ENCODE results near the gene ATP8B2.
"Not testable (repeated sequence)": the region's sequence is repeated elsewhere in the genome, so short reads cannot be mapped to it uniquely, and the experiment has no call there.

Gene ATP8B2

DNA sequence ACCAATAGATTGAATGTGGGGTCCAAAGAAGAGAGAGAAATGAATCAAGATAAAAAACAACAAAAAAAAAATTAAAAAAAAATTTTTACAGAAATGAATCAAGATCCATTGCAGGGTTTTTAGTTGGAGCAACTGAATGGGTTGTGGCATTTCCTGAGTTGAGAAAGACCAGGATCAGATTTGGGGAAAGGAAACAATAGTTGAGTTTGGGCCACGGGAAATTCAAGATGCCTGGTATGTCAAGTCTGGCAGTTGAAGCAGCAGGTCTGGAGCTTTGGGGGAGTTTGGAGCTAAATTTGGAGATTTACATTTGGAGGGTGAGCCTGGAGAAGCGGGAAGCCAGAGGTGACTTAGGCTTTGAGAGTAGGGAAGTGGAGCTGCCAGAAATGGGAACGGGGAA is 22.6 kb downstream of the ATP8B2 start:
- DNase-seq (ENCODE audit: low read depth) = no peak

DNA sequence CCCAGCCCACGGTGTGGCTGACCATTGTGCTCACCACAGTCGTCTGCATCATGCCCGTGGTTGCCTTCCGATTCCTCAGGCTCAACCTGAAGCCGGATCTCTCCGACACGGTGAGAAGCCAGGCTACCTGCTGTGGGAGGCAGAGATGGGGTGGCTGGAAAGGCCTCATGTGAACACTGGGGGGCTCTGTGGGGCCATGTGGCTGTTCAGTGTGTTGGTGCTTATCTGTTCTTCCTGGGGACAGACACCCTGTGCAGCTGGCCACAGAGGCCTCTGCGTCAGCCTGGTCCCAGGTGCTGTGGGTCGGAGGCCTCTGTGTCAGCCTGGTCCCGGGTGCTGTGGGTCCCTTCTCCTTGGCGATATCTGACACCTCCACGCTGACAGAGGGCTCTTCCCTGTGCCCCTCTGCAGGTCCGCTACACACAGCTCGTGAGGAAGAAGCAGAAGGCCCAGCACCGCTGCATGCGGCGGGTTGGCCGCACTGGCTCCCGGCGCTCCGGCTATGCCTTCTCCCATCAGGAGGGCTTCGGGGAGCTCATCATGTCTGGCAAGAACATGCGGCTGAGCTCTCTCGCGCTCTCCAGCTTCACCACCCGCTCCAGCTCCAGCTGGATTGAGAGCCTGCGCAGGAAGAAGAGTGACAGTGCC is 23.2 kb downstream of the ATP8B2 start:
- no peak for DNase-seq (ENCODE audit: low read depth)

DNA sequence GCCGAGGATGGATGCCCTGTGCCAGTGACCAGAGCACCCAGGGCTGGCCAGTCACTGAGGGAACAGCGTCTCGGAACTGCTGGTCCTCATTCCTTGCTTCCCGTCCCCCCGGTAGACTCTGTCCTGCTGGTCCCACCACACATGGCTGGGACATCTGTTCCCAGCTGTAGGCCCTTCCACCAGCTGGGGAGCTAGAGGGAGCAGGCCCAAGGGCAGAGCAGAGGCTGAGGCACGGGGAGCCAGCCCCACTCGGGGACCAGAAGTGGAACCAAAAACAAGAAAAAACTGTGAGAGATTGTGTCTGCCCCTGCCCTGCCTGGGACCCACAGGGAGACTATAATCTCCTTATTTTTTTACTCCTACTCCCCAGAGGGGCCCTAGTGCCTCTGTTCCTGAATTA is 23.8 kb downstream of the ATP8B2 start:
- no peak for DNase-seq (ENCODE audit: low read depth)

DNA sequence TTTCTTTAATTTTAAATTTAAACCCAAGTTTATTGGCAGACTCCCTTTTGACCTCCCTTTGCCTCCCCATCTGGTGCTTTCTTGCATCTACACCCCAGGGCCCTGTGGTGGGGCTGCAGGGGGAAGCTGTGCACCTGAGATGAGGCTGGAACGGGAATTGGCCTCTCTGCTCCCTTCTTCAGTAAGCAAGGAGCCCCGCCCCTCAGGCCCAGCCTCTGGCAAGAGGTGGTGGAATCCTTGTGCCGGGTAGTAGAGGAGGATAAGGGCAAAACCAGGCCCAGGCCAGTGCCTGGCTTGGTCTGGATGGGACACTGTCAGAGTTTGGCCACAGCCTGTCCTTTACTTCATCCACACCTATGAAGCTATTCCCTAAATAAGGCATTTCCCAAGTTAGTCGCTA is 25.1 kb downstream of the ATP8B2 start:
- no peak for DNase-seq (ENCODE audit: low read depth)

DNA sequence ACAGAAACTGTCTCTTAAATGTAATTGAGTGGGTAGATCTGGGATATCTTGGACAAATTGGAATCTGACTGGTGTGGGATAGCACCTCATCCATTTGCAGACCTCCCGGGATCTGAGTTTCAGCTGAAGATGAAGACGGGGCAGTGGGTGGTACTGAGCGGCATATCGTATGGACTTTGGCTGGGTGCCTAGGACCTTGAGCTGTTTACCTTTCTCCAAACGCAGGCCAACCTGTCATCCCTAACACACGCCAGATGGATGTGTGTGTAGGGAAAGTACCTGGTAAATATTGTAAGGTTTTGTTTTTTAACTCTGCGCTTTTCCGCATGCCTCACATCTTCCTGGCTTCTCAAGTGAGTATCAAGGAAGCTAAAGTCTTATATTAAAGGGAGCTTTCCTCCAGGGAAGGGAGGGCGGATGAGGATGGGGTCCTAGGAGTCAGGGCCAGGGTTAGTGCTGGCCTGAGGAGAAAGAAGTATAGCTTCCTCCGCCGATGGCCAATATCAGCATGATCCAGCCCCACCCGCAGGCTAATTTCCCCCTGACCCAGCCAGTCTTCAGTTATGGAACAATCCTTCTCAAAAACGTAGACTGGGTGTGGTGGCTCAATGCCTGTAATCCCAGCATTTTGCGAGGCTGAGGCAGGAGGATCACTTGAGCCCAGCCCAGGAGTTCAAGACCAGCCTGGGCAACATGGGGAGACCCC is 26.2 kb downstream of the ATP8B2 start:
- DNase-seq (ENCODE audit: low read depth) = no peak

DNA sequence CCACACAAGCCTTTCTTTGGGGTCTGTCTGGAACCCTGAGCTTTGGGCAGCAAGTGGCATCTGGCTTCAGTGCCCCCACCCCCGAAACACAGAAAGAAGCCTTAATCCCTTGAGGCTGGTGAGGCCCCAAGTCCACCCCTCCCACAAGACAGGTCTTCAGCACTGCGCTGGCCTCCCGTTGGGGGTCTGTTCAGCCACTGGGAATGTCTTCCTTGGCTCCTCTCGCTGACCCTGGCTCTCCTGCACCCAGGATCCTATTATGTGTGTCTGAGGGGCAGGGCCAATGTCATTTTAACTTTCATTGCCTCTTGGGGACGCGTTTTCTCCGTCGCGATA is 26.9 kb downstream of the ATP8B2 start:
- DNase-seq (ENCODE audit: low read depth) = no peak

DNA sequence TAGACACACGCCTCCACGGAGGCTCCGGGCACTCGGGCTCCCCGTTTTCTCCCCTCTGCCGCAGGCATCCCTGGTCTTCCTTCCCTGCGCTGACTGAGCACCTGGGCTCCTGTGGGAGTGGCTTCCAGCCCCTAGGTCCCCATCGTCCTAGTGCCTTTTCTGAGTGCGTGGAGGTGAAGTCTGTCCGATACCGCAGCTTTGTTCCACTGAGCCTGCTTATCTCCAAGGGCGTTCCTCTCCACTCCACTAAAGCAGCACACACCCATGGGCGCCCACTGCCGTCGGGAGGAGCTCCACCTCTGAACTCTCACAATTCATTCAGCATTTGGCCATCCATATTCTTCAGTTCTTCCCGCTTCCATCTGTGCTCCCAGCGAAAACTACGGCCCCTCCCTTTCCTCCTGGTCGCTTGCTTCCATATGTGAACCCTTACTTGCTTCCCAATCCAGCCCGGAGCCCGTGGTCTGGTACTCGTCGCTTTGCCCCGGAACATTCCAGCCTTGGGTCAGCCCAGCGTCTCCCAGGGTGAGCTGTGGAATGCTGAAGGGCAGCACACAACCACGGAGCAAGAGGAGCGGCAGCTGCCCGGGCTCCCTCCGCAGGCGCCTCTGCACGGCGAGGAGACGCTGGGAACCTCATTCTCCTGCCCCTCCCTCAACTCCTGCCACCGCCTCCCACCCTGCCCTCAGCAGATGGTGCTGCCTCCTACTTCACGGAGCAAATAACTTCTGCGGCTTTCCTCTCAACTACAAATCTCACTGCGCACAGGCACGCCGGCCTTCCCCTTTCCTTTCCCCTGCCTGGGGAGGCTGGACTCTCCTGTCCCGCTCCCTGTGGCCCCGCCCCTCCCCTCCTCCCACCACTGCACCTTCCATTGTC is 27.5 kb downstream of the ATP8B2 start:
- DNase-seq (ENCODE audit: low read depth) = no peak

DNA sequence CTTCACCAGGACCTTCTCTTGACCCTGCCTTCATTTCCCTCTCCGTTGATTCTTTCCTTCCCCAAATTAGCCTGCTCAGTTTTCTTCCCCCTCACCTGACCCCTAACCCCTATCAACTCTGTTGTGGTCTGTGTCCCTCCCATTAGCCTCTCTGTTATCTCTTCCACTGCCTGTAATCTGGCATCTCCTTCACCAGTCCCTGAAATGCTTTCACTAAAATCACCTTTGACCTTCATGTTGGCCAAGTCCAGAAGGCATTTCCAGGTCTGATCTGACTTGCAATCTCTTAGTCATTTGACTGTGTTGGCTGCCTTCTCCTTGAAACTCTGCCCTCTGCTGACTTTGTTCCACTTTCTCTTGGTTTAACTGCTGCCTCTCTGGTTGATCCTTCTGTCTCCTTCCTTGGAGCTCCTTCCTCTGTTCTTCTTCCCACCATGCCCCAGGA is 28.2 kb downstream of the ATP8B2 start:
- DNase-seq (ENCODE audit: low read depth) = no peak

DNA sequence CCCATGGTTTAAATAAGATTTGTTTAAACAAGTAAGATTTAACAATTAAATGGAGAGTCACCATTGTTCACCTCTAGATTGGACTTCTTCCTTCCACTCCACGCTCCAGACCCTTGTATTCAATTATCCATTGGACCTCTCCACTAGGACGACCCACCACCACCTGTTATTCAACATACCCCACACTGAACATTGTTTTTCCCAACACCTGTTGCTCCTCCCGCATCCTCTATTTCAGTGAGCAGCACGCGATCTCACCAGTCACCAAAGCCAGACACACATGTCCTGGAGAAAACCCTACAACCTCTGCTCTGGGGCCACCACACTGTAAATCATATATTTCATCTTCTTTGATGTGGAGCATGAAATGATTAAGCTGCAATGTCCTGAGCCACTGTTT is 28.6 kb downstream of the ATP8B2 start:
- no peak for DNase-seq (ENCODE audit: low read depth)

DNA sequence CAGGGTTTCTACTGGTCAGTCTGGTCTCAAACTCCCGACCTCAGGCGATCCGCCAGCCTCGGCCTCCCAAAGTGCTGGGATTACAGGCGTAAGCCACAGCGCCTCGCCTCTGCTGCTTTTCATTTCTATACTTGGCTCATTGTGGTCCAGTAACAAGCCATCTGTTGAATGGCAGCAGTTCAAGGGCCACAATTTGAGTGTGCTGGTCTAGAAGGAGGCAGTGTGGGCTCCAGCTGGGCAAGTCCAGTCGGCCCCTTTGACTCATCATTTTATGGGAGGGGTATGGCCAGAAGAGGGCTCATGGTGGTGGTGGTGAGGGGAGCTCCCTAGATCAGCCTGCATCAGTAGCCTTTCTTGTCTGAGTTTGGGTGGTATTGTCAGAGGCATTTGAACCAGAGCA is 33.2 kb downstream of the ATP8B2 start:
- DNase-seq (ENCODE audit: low read depth) = no peak

DNA sequence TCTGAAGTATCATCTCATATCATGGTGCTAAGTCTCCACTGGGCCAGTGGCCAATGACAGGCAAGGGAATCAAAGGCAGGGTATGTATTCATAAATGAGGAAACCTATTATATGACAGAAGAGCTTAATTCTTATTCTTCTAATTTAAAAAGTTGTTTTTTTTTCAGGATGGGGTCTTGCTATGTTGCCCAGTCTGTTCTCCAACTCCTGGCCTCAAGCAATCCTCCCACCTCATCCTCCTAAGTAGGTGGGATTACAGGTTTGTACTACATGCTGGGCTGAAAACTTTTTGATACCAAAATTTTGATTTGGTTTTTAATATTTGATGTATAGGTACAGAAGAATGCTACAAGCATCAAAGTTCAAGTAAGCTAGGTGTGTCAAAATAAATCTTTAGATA is 35.0 kb downstream of the ATP8B2 start:
- DNase-seq (ENCODE audit: low read depth) = no peak

DNA sequence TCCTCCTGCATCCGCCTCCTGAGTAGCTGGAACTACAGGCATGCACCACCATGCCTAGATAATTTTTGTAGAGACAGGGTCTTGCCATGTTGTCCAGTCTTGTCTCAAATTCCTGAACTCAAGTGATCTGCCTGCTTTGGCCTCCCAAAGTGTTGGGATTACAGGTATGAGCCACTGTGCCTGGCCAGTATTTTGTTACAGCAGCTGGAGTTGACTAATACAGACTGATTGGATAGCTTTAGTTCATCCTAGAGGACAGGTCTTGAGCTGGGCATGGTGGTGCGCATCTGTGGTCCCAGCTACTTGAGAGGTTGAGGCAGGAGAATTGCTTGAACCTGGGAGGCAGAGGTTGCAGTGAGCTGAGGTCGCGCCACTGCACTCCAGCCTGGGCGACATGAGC is 35.6 kb downstream of the ATP8B2 start:
- not testable (repeated sequence) for DNase-seq (ENCODE audit: low read depth)

DNA sequence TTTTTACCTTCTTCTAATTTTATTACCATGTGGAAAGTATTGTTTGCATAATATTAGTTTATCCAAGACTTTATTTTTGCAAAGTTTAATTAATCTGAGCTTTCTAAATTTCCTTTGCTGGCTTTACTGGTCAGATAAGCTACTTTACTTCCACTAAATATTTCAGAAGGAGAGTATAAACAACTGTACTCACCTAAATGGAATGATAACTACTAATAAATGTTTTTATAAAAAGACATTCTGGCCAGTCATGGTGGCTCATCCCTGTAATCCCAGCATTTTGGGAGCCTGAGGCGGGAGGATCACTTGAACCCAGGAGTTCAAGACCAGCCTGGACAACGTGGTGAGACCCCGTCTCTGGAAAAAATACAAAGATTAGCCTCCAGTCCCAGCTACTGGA is 36.0 kb downstream of the ATP8B2 start:
- DNase-seq (ENCODE audit: low read depth) = no peak

DNA sequence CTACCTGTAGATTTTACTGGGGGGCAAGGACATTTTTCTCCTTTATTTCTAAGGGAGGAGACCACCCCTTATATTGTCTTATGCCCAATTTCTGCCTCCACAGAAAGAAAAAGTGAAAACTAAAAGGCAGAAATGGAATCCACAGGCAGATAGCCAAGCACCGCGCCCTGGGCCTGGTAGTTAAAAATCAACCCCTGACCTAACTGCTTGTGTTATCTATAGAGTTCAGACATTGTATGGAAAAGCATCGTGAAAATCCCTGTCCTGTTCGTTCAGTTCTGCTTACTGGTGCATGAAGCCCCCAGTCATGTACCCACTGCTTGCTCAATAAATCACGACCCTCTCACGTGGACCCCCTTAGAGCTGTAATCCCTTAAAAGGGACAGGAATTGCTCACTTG is 46.1 kb downstream of the ATP8B2 start:
- no peak for DNase-seq (ENCODE audit: low read depth)

DNA sequence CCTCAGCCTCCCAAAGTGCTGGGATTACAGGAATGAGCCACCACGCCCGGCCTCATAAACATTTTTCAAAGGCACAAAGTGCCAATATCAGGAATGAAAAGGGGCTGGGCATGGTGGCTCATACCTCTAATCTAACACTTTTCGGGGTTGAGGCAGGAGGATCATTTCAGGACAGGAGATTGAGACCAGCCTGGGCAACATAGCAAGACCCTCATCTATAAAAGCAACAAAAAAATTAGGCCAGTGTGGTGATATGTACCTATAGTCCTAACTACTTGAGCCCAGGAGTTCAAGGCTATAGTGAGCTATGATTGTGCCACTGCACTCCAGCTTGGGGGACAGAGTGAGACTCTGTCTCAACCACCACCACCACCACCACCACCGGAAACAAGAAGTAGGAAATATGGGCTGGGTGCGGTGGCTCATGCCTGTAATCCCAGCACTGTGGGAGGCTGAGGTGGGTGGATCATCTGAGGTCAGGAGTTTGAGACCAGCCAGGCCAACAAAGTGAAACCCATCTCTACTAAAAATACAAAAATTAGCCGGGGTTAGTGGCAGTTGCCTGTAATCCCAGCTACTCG is 48.5 kb downstream of the ATP8B2 start:
- DNase-seq (ENCODE audit: low read depth) = not testable (repeated sequence)

DNA sequence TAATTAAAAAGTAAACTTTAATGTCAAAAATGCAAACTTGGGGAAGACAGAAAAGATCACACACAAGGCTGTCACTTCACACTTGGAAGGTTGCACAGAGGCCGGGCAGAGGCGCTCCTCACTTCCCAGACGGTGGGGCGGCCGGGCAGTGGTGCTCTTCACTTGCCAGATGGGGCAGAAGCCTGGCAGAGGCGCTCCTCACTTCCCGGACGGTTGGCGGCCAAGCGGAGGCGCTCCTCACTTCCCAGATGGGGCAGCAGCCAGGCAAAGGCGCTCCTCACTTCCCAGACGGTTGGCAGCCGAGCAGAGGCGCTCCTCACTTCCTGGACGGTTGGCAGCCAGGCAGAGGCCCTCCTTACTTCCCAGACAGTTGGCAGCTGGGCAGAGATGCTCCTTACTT is 54.0 kb downstream of the ATP8B2 start:
- DNase-seq (ENCODE audit: low read depth) = no peak

DNA sequence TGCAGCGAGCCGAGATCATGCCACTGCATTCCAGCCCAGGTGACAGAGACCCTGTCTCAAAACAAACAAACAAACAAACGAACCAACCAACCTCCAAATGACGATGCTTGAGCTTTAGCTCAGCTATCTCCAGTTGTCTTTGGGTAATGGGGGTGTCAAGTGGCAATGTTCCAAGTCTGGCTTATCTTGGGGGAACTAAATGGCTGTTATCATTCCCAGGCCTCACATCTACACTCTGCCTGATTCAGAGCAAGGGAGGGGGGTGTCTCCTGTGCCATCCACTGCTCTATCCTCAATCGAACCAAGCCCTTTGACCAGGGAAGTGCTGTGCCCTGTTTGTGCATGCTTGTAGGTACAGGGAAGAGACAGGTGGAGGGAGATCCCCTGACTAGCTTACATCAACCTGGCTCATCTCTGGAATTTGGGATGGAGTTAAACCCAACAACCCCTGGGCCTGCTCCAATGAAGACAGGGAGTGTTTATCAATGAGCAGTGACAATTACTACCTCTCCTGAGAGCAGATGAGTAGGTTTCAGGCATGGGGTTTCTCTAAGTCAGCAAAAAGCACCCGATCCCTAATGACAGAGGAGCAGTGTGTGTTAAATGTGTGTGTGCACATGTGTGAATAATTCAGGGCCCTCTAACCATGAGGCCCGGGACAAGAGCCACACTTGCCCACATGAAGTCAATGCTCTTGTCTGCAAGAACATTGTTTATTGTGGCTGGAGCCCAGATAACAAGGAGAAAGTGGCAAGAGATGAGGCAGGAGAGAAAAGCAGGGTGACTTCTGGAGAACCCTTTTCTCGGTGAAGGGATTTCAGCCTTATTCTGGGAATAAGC is 59.5 kb downstream of the ATP8B2 start:
- DNase-seq (ENCODE audit: low read depth) = no peak

DNA sequence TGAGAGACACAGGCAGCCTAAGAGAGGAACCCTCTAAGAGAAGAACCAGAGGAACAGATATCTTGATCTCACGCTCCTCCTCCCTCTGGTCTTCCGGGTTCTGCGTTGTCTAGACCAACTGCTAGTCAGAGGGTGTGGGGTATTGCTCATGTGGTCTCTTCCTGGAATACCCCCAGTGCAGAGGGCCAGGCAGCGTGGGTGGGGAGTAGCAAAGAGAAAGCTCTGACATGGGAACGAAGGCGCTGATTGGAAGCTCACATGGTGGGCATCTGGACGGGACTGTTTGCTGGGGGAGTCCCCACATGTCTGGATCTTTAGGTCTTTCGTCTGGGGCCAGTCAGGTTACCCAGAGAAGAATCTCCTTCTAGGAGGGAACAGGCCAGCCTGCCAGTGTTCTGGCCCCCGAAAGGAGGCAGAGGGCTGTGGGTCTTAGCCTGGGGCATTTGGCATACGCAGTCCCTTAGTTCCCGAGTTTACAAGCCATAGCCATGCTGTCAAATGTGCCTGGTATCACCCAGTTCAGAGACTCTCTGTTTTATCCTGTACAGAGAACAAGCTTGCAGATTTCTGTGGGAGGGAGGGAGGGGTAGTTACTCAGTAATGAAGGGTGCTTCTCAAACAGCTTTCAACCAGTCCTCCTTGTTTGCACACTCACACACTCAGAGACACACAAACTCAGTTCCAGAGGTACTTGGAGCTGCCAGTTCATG is 61.5 kb downstream of the ATP8B2 start:
- peak; percentile 75 for DNase-seq (ENCODE audit: low read depth)

DNA sequence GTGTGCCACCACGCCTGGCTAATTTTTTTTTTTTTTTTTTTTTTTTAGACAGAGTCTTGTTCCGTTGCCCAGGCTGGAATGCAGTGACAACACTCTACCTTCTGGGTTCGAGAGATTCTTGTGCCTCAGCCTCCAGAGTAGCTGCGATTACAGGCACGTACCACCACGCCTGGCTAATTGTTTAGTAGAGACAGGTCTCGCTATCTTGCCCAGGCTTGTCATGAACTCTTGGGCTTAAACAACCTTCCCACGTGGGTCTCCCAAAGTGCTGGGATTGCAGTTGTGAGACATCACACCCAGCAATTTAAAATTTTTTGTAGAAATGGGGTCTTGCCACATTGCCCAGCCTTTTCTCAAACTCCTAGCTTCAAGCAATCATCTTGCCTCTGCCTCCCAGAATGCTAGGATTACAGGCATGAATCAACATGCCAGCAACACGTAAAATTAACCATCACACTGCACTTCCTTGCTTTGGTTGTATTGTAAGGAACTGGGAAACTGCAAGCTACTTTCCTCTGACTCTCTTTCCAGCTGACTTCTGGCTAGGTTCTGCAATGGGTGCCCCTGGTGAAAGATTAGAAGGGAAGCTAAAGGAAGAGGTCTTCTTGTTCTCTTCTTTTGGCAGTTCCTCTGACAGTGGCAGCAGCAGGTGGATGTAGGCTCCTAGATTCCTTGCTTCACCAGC is 65.9 kb downstream of the ATP8B2 start:
- DNase-seq (ENCODE audit: low read depth) = no peak

DNA sequence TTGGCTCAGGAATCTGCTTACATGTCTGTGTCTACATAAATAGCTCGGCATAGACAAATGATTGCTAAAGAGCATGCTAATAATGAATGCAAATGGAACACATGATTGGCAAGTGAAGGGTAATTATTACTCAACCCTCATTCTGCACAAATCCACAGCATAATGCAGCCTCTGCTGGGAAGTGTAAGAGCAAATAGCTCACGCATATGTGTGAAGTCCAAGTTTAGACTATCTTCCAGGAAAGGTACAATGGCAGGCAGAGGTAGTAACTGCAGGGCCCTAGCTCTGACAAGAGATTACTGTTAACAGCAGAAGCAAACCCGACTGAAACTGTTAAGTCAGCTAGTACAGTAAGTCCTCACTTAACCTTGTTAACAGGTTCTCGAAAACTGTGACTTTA is 72.8 kb downstream of the ATP8B2 start:
- no peak for DNase-seq (ENCODE audit: low read depth)

DNA sequence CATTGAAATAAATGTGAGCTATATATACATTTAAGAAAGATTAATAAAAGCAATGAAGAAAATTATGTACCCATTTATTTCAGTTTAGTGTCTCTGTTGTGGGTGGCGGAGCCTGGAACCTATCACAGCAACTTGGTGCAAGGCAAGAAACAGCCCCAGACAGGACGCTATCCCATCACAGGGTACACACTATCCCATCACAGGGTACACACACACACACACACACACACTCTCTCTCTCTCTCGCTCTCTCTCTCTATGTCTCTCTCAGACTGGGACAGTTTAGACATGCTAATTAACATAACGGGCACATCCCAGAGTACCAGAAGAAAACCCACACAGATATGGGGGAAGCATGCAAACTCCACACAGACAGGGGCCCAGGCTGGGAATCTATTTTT is 73.4 kb downstream of the ATP8B2 start:
- DNase-seq (ENCODE audit: low read depth) = no peak

All from activated T-helper 9 cell treated with anti-CD3 and anti-CD28 coated beads, Interleukin-2, amount 50 U/mL, for 16 hours (primary cell).